GM12878 (cell line): Measurements from ENCODE around the gene SCAMP5. TPM values are rescaled to one million over a fixed set of nuclear protein-coding genes. Genes with fewer than 3 reads are reported as not detected.

ENCODE experiments used
- BACH1 ChIP-seq: fragments of 450-650 bp; IDR thresholded peaks from 2 replicates; pipeline ENCODE4 v1.6.1; 2017; ENCODE audit warnings: mild to moderate bottlenecking, borderline replicate concordance
- BCL11A ChIP-seq: IDR thresholded peaks from 2 replicates; pipeline ENCODE4 v1.6.1; 2011; ENCODE audit warnings: low read depth, low read length
- BCL3 ChIP-seq: IDR thresholded peaks from 2 replicates; pipeline ENCODE4 v1.6.1; 2011; ENCODE audit warnings: borderline replicate concordance, low read depth, mild to moderate bottlenecking, moderate library complexity, low read length; ENCODE audit not compliant: insufficient read depth, poor library complexity, severe bottlenecking
- BHLHE40 ChIP-seq, 2 experiments: fragments of 450-650 bp in 1 of 2; IDR thresholded peaks; 2 replicates each; pipeline ENCODE4 v1.6.1; 2011 to 2017; ENCODE audit warnings: low read depth in 2 of 2, borderline replicate concordance in 1 of 2, improper control_type of control experiment in 1 of 2, low read length in 1 of 2, mild to moderate bottlenecking in 1 of 2
- EP300 ChIP-seq, 2 experiments: fragments of 150-350 bp in 1 of 2; IDR thresholded peaks; 2 replicates each; pipeline ENCODE4 v1.6.1; 2011 to 2012; ENCODE audit warnings: low read depth in 2 of 2, low read length in 2 of 2, borderline replicate concordance in 1 of 2, improper control_type of control experiment in 1 of 2, inconsistent platforms in 1 of 2; ENCODE audit not compliant: control insufficient read depth in 1 of 2
- EZH2 ChIP-seq: IDR thresholded peaks from 2 replicates; pipeline ENCODE4 v1.6.1; 2012; ENCODE audit warnings: low read depth, mild to moderate bottlenecking, control low read depth, inconsistent platforms, low read length, borderline replicate concordance; ENCODE audit not compliant: control insufficient read depth
- HSF1 ChIP-seq: fragments of 150-350 bp; IDR thresholded peaks from 2 replicates; pipeline ENCODE4 v1.6.1; 2014; ENCODE audit warnings: mild to moderate bottlenecking, low read depth, low read length
- JUND ChIP-seq: IDR thresholded peaks from 2 replicates; pipeline ENCODE4 v1.6.1; 2012; ENCODE audit warnings: low read depth, mild to moderate bottlenecking, low read length, improper control_type of control experiment, moderate library complexity
- KDM1A ChIP-seq: fragments of 200-600 bp; sonication (generic); IDR thresholded peaks from 2 replicates; pipeline ENCODE4 v1.6.1; 2016; ENCODE audit warnings: borderline replicate concordance
- NFIC ChIP-seq: IDR thresholded peaks from 2 replicates; pipeline ENCODE4 v1.6.1; 2012; ENCODE audit warnings: low read depth, mild to moderate bottlenecking, inconsistent platforms, low read length, moderate library complexity
- PKNOX1 ChIP-seq: fragments of 450-650 bp; IDR thresholded peaks from 2 replicates; pipeline ENCODE4 v1.6.1; 2016; ENCODE audit warnings: mild to moderate bottlenecking
- POU2F2 ChIP-seq: IDR thresholded peaks from 3 replicates; pipeline ENCODE4 v1.6.1; 2011; ENCODE audit warnings: low read depth, mild to moderate bottlenecking, low read length, borderline replicate concordance
- RAD51 ChIP-seq: fragments of 450-650 bp; IDR thresholded peaks from 2 replicates; pipeline ENCODE4 v1.6.1; 2016; ENCODE audit warnings: moderate library complexity, mild to moderate bottlenecking, inconsistent platforms
- SUZ12 ChIP-seq: fragments of 200-600 bp; sonication (generic); IDR thresholded peaks from one replicate; pipeline ENCODE4 v1.6.1; 2018; ENCODE audit warnings: antibody characterized with exemption, mild to moderate bottlenecking; ENCODE audit not compliant: unreplicated experiment
- USF1 ChIP-seq: IDR thresholded peaks from 2 replicates; pipeline ENCODE4 v1.6.1; 2011; ENCODE audit warnings: borderline replicate concordance, low read depth, mild to moderate bottlenecking, moderate library complexity, mixed read lengths, low read length; ENCODE audit not compliant: insufficient read depth; ENCODE audit errors: extremely low read length
- polyA plus RNA-seq, 11 experiments: library from polyadenylated mRNA; depleted of rRNA in 4 of 11; unstranded in 6 of 11; stranded (reverse) in 5 of 11; fragments of >200 nt; fragmentation: Nextera tagmentation in 4 of 11; fragmentation: Illumina TruSeq in 1 of 11; extraction: Ambion mirVana in 4 of 11; extraction: Trizol in 1 of 11; gene quantifications; 1 replicate in 1 of 11; 2 replicates in 10 of 11; pipeline versions ENCODE4 v1.2.1 to v1.2.3, GENCODE V29; 2011 to 2016; ENCODE audit warnings: inconsistent platforms in 2 of 11, missing spikeins in 2 of 11, low read depth in 1 of 11
- total RNA-seq, 4 experiments: library from RNA; depleted of rRNA in 3 of 4; stranded (reverse); fragments of >200 nt in 3 of 4; fragmentation: Illumina TruSeq in 1 of 4; extraction: Trizol in 1 of 4; gene quantifications; 2 replicates each; pipeline versions ENCODE4 v1.2.1 to v1.2.3, GENCODE V29; 2013 to 2021

SCAMP5 gene
- total and polyA plus RNA-seq, 10 of the 15 experiments (the other 5 are each of a cell fraction or from before 2014, with no cell fraction given): 1.6 to 41.6 (median 16.9) TPM

- TF ChIP-seq BCL11A (peak; percentile 79), HSF1 (no peak), SUZ12 (no peak), NFIC (peak; percentile 72; the same call in 1 of the 2 replicates), RAD51 (no peak), JUND (0 out of 2 replicates have a peak, but pooled peaks have one; percentile 13), USF1 (no peak), KDM1A (no peak), BCL3 (peak; percentile 85), PKNOX1 (peak; percentile 84), EZH2 (no peak), EP300 (IDR thresholded peaks at IDR 0.05; ENCODE audit: borderline replicate concordance in 1 of 2, control insufficient read depth in 1 of 2, low read depth in 2 of 2, low read length in 2 of 2) (peak; percentile 90 to 91; a peak in 3 of 4 replicates), BHLHE40 (IDR thresholded peaks at IDR 0.05; ENCODE audit: borderline replicate concordance in 1 of 2, low read depth in 2 of 2, low read length in 1 of 2) (peak; percentile 69 to 78; a peak in 3 of 4 replicates), POU2F2 (peak; percentile 64; the same call in 2 of the 3 replicates), BACH1 (peak; percentile 44; the same call in 1 of the 2 replicates)
- TF ChIP-seq, all 136 proteins: peak for 52
Observed at GRCh38 chr15:75069301-75069925, 74.0 kb downstream of the SCAMP5 start (continued).
